Stimulated activated CD4-positive, alpha-beta T cell treated with anti-CD3 and anti-CD28 coated beads, TNF-alpha, amount 100 ng/mL, for 24 hours (primary cell): ENCODE data around the gene C19orf53.
A peak's percentile ranks its signal among the peaks of the same experiment; 100 is the strongest.
"Not testable (repeated sequence)": the region's sequence is repeated elsewhere in the genome, so short reads cannot be mapped to it uniquely, and the experiment has no call there.

Experiments
- DNase-seq, 3 experiments: peaks; one replicate each; pipeline ENCODE4 v3.0.0-alpha.2; 2020; ENCODE audit warnings: low read depth in 3 of 3

The C19orf53 gene

GRCh38 chr19:13764101-13764807, 10.0 kb upstream of the C19orf53 start, which contains the start of gene MRI1:
Gene MRI1 (plus strand): TSS chr19:13764522. CDS start chr19:13764589, 67 bp downstream.
- DNase-seq = peak in 2 of 3 experiments; percentile 25 to 72

GRCh38 chr19:13764821-13765394, 9.3 kb upstream of the C19orf53 start:
- DNase-seq = peak in 1 of 3 experiments; percentile 50

GRCh38 chr19:13765395-13766094, 8.7 kb upstream of the C19orf53 start:
- no peak for DNase-seq

GRCh38 chr19:13766095-13766481, 8.2 kb upstream of the C19orf53 start:
- no peak for DNase-seq

GRCh38 chr19:13768510-13768909, 5.7 kb upstream of the C19orf53 start:
- no peak for DNase-seq

GRCh38 chr19:13770013-13770635, 4.1 kb upstream of the C19orf53 start:
- DNase-seq = no peak

GRCh38 chr19:13778398-13778797, 4.1 kb downstream of the C19orf53 start:
- no peak for DNase-seq

GRCh38 chr19:13778847-13779246, 4.6 kb downstream of the C19orf53 start:
- no peak for DNase-seq

- not testable (repeated sequence) for DNase-seq
These were observed 5.5 kb downstream of the C19orf53 start for GRCh38 chr19:13779794-13780193.

GRCh38 chr19:13781547-13781946, 7.3 kb downstream of the C19orf53 start:
- no peak for DNase-seq

GRCh38 chr19:13782537-13782936, 8.3 kb downstream of the C19orf53 start:
- no peak for DNase-seq

GRCh38 chr19:13783565-13784500, 9.6 kb downstream of the C19orf53 start:
- no peak for DNase-seq

GRCh38 chr19:13784731-13785452, 10.6 kb downstream of the C19orf53 start:
- peak; percentile 35 to 68 (median 51) for DNase-seq

- DNase-seq = no peak
These were observed 14.7 kb downstream of the C19orf53 start for GRCh38 chr19:13788991-13789390.

GRCh38 chr19:13790354-13790753, 16.1 kb downstream of the C19orf53 start:
- DNase-seq = no peak

GRCh38 chr19:13793317-13793716, 19.1 kb downstream of the C19orf53 start:
- DNase-seq = not testable (repeated sequence)

GRCh38 chr19:13794398-13794756, 20.1 kb downstream of the C19orf53 start:
- no peak for DNase-seq

GRCh38 chr19:13794757-13795589, 20.7 kb downstream of the C19orf53 start, which contains the start of gene ZSWIM4:
Gene ZSWIM4 (plus strand): TSS chr19:13795443. CDS start chr19:13795649, 206 bp downstream.
- DNase-seq = peak; percentile 88 to 96 (median 92)

GRCh38 chr19:13795595-13796300, 21.5 kb downstream of the C19orf53 start:
- no peak for DNase-seq
